GM13976 (cell line): ENCODE data around the gene LAMB3.

Source experiments
- DNase-seq: peaks from one replicate; pipeline ENCODE4 v3.0.0; 2012; ENCODE audit warnings: low spot score
- CTCF ChIP-seq: IDR thresholded peaks from 2 replicates; pipeline ENCODE4 v1.5.1; 2012; ENCODE audit warnings: borderline replicate concordance, mild to moderate bottlenecking; ENCODE audit not compliant: insufficient read depth; ENCODE audit errors: extremely low read depth, missing control alignments, control extremely low read depth
- in situ Hi-C: fragments of 300-500 bp; cut with MboI; formaldehyde crosslinking; loops from one replicate; pipeline ENCODE4 v1.12.0; 2022; ENCODE audit warnings: low sequenced_read_pairs, mixed read lengths, inconsistent platforms; ENCODE audit not compliant: unreplicated experiment

LAMB3 gene

GRCh38 chr1:209647156-209647555 is 5.1 kb downstream of the LAMB3 start:
- TF ChIP-seq CTCF, result no peak
- DNase-seq, result no peak
- in situ Hi-C loops, result no loop called here

- in situ Hi-C loops, result no loop called here
- DNase-seq, result no peak
Measured at GRCh38 chr1:209646558-209646957, 5.7 kb downstream of the LAMB3 start.

GRCh38 chr1:209645574-209646452 is 6.4 kb downstream of the LAMB3 start:
- no peak for TF ChIP-seq CTCF
- DNase-seq, result no peak
- in situ Hi-C loops, result no loop called here

More at GRCh38 chr1:209646558-209646957, 5.7 kb downstream of the LAMB3 start:
- TF ChIP-seq CTCF, result no peak

GRCh38 chr1:209643285-209644020 is 8.8 kb downstream of the LAMB3 start:
- DNase-seq, result no peak
- TF ChIP-seq CTCF, result no peak
- in situ Hi-C loops, result no loop called here

GRCh38 chr1:209642816-209643215 is 9.4 kb downstream of the LAMB3 start:
- in situ Hi-C loops, result no loop called here
- DNase-seq, result no peak
- no peak for TF ChIP-seq CTCF

GRCh38 chr1:209641832-209642172 is 10.4 kb downstream of the LAMB3 start:
- TF ChIP-seq CTCF, result no peak
- in situ Hi-C loops, result no loop called here
- no peak for DNase-seq
